Activated CD8-positive, alpha-beta T cell treated with anti-CD3 and anti-CD28 coated beads, Interleukin-2, amount 10 ng/mL, durations not matched to agents 7 days and 5 days (primary cell): ENCODE results near the gene TFIP11. TPM values are rescaled to one million over a fixed set of nuclear protein-coding genes. Genes with fewer than 3 reads are reported as not detected.
A peak's percentile ranks its signal among the peaks of the same experiment; 100 is the strongest.

Experiments
- ATAC-seq: fragments of 150-1000 bp; cut with Tn5 transposase; one replicate; pipeline ENCODE4 v1.10.0; 2021; ENCODE audit warnings: moderate library complexity
- CTCF ChIA-PET: fragments of 350-600 bp; sonication (Branson Sonifier 250); formaldehyde crosslinking; loops from one replicate; lab custom pipeline; 2021; ENCODE audit warnings: antibody characterized with exemption; lab: Charles Lee
- POLR2A ChIA-PET: fragments of 350-600 bp; sonication (Branson Sonifier 250); formaldehyde crosslinking; loops from one replicate; lab custom pipeline; 2021; ENCODE audit warnings: antibody characterized with exemption; lab: Charles Lee
- DNase-seq: peaks from one replicate; pipeline ENCODE4 v3.0.0-alpha.2; 2020
- H3K27ac Mint-ChIP-seq: one replicate; pipeline ENCODE4 v1.8.0; 2021; ENCODE audit warnings: mild to moderate bottlenecking, mixed read lengths
- H3K27me3 Mint-ChIP-seq: one replicate; pipeline ENCODE4 v1.8.0; 2021; ENCODE audit warnings: low read depth, mixed read lengths
- H3K36me3 Mint-ChIP-seq: one replicate; pipeline ENCODE4 v1.8.0; 2021; ENCODE audit warnings: low read depth, mixed read lengths
- H3K4me1 Mint-ChIP-seq: one replicate; pipeline ENCODE4 v1.8.0; 2021; ENCODE audit warnings: low read depth, mixed read lengths
- H3K4me3 Mint-ChIP-seq: one replicate; pipeline ENCODE4 v1.8.0; 2021; ENCODE audit warnings: mild to moderate bottlenecking, mixed read lengths
- H3K9me3 Mint-ChIP-seq: one replicate; pipeline ENCODE4 v1.8.0; 2022; ENCODE audit warnings: mixed read lengths; ENCODE audit not compliant: insufficient read depth
- total RNA-seq, 2 experiments: library from RNA; stranded (reverse); gene quantifications; one replicate each; pipeline ENCODE4 v1.2.3, GENCODE V29; 2021

Gene TFIP11
- total RNA-seq, 2 experiments from 2014 or later: 56.2 to 57.7 TPM

DNA sequence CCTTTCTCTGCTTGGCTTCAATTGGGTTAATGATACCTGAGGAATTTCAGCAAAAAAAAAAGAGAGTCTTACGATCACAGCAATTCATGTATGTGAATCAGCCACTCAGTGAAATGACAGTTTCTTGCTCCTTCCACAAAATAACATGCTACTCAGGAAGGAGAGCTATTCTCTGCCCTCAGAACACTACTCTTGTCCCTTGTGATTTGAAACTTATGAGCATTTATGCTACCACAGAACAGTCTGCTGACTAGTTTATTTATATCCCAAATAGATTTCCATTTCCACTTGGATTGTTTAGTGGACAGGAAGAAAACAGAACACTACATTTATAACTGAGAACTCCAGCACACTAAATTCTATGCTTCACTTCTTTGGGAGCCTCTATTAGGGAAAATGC, 8.5 kb downstream of the TFIP11 start:
- POLR2A ChIA-PET: interaction anchor here (0.7 to 3.3 kb wide), 12 partner anchors 10 to 295 kb away, joined by 3 to 21 read pairs (median 4); partner anchors contain the start of genes HPS4 and SRRD
- H3K27me3 Mint-ChIP-seq: no peaks in the 10 kb centered on the region
- CTCF ChIA-PET: interaction anchor here (0.6 to 4.6 kb wide), 45 partner anchors 10 to 542 kb away, joined by 3 to 76 read pairs (median 5); partner anchors contain the start of genes HPS4, MIAT, SRRD and TFIP11
- peaks cover 37% of the 10 kb centered on the region for H3K4me1 Mint-ChIP-seq
- H3K36me3 Mint-ChIP-seq: peaks cover 69% of the 10 kb centered on the region
- peak overlapping the region; percentile 93 for H3K27ac Mint-ChIP-seq
- no peak for ATAC-seq
- DNase-seq: no peak
- peak overlapping the region; percentile 70 for H3K4me3 Mint-ChIP-seq
- no peaks in the 10 kb centered on the region for H3K9me3 Mint-ChIP-seq

DNA sequence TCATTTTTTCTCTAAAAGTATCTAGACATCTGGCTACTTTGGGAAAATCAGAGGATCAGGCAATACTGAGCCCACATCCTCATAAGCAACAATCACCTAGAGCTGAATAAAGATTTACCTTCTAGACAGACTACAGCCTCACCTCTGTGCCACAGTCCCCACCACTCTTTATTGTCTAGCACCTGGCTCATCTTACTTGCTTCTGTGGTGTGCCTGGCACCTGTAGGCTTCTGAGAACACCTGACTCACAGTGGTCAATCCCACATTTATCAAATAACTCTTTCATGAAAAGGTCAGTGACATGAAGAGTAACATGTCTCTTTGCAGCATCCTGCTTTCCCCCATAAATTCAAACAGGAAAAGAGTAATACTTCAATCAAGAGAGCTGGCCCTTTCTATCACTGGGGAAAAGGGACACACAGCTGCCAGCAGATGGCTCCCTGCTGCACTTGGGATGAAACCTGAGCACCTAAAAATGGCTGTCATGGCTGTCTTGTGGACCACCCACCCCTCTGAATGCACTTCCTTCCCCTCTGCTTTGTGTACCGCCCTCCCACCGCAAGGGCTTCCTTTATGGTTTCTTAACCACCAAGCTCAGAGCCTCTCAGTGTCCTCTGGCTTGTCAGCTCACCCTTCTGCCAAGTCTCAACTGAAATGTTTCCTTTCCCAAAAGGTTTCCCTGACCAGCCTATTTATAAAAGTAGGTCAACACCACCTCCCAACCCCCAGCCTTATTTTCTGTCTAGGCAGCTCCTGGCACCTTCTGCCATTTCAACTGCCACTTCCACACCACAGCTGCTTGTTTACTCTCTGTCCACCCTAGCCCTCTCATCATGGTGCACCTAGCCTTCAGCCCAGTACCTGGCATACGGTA, 9.3 kb downstream of the TFIP11 start:
- peaks cover 69% of the 10 kb centered on the region for H3K36me3 Mint-ChIP-seq
- H3K27me3 Mint-ChIP-seq: no peaks in the 10 kb centered on the region
- DNase-seq: peak; percentile 94
- peak overlapping the region; percentile 70 for H3K4me3 Mint-ChIP-seq
- H3K4me1 Mint-ChIP-seq: peaks cover 37% of the 10 kb centered on the region
- CTCF ChIA-PET: interaction anchor here (0.6 to 4.6 kb wide), 51 partner anchors 10 to 209 kb away, joined by 3 to 76 read pairs (median 4); partner anchors contain the start of genes HPS4, MIAT, SRRD and TFIP11
- H3K27ac Mint-ChIP-seq: peak overlapping the region; percentile 93
- POLR2A ChIA-PET: interaction anchor here (0.7 to 3.3 kb wide), 13 partner anchors 9 to 171 kb away, joined by 3 to 21 read pairs (median 6); partner anchors contain the start of genes HPS4, SRRD and TFIP11
- ATAC-seq: peak; percentile 93
- H3K9me3 Mint-ChIP-seq: no peaks in the 10 kb centered on the region

DNA sequence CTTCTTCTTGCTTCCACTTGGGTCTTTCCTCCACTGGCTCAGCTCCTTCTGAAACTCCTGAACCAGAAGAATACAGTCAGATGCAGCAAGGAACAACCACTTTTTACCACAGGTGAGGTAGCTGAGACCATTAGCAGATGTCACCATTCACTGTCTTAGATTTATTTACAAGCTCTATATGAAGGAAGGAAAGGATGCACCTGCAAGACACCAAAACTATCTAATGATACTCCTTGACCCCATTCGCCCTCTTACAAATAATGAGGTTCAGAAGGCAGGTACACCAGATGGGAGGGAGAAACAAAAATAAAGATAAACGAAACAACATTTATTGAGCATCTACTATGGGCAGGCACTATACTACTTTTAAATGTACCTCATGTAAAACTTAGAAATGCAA, 10.3 kb downstream of the TFIP11 start:
- peak overlapping the region; percentile 60 for H3K27ac Mint-ChIP-seq
- no peaks in the 10 kb centered on the region for H3K27me3 Mint-ChIP-seq
- peaks cover 74% of the 10 kb centered on the region for H3K36me3 Mint-ChIP-seq
- ChIA-PET CTCF (interaction anchor here (1.1 to 4.6 kb wide), 18 partner anchors 9 to 172 kb away, joined by 3 to 76 read pairs (median 13); partner anchors contain the start of genes HPS4 and SRRD), POLR2A (interaction anchor here (2.0 to 3.3 kb wide), 2 partner anchors 10 to 18 kb away, joined by 9 to 21 read pairs; partner anchors contain the start of genes HPS4, SRRD and TFIP11)
- no peak overlapping the region for H3K4me3 Mint-ChIP-seq
- DNase-seq (no peak), ATAC-seq (no peak)
- H3K9me3 Mint-ChIP-seq: no peaks in the 10 kb centered on the region
- peaks cover 37% of the 10 kb centered on the region for H3K4me1 Mint-ChIP-seq

DNA sequence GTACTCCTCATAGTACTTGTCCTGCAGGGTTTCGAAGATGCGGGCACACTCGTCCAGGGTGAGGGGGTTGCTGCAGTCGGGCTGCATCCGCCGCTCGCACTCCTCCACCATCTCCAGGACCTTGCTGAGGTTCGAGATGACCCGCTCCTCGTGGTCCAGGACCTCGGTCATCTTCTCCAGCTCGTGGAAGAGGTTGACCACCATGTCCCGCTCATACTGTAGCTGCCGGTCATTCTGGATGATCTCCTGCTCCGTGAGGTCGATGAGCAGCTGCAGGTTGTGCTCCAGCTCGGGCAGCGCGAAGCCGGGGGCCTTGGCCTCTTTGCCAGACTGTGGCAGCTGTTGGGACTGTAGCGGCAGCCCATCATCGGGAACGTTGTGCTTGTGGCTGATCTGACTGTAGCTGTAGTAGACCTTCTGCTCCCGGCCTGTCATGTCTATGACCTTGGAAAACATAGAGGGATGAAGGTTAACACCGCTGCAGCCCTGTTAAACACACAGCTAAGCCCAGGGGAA, 13.0 kb downstream of the TFIP11 start:
- DNase-seq: no peak
- H3K9me3 Mint-ChIP-seq: no peaks in the 10 kb centered on the region
- H3K27me3 Mint-ChIP-seq: no peaks in the 10 kb centered on the region
- peaks cover 70% of the 10 kb centered on the region for H3K36me3 Mint-ChIP-seq
- ChIA-PET POLR2A (interaction anchor here (0.6 to 1.0 kb wide), 2 partner anchors 13 to 1080 kb away, joined by 3 read pairs; no protein-coding TSS in a partner anchor), CTCF (no interaction called here)
- no peak for ATAC-seq
- no peak overlapping the region for H3K4me3 Mint-ChIP-seq
- no peak overlapping the region for H3K27ac Mint-ChIP-seq
- H3K4me1 Mint-ChIP-seq: peaks cover 30% of the 10 kb centered on the region

DNA sequence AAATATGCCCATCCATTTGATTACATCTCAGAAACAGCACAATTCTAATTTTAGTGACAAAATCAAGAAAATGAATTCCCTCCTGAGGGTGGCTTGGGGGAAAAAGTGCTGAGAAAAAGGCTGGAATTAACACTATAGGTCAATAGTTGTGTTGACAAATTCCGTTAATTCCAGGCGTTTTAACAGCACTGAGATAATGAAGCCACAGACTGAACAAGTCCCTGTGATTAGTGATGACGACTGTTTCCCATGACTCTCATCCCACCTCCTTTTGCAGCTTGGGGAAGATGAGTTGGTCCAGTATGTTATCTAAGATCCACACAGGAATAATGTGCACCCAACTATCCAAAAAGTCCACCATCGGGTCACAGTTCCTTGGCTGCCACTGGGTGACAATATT, 15.8 kb downstream of the TFIP11 start:
- DNase-seq (no peak), ATAC-seq (no peak)
- Mint-ChIP-seq H3K36me3 (peaks cover 66% of the 10 kb centered on the region), H3K4me3 (no peak overlapping the region), H3K9me3 (no peaks in the 10 kb centered on the region), H3K4me1 (peaks cover 16% of the 10 kb centered on the region), H3K27me3 (no peaks in the 10 kb centered on the region), H3K27ac (no peak overlapping the region)
- POLR2A ChIA-PET: interaction anchor here (1.4 kb wide), 1 partner anchor 13 kb away, joined by 3 read pairs; the partner anchor contains the start of genes HPS4 and SRRD
- CTCF ChIA-PET: no interaction called here

DNA sequence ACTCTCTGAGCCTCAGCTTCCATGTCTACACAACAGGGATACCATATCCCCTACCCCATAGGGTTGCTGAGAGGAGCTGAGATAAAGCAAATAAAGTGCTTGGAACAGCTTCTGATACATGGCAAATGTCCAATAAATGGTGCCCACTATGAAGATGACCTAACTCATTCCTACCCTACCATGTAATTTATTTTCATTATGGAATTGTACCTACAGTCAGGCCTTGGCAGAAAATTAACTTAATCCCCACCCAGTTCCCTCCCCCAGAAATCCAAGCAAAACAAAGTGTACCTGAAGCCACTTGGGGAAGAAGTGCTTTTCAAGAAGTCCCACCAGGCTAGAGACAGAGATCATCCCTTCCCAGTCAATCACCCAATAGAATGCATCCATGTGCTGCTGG, 17.8 kb downstream of the TFIP11 start:
- H3K9me3 Mint-ChIP-seq: no peaks in the 10 kb centered on the region
- H3K27ac Mint-ChIP-seq: peak overlapping the region; percentile 75
- no peaks in the 10 kb centered on the region for H3K27me3 Mint-ChIP-seq
- H3K36me3 Mint-ChIP-seq: peaks cover 68% of the 10 kb centered on the region
- no peak overlapping the region for H3K4me3 Mint-ChIP-seq
- peaks cover 14% of the 10 kb centered on the region for H3K4me1 Mint-ChIP-seq
- ChIA-PET POLR2A (interaction anchor here (0.6 to 2.9 kb wide), 3 partner anchors 9 to 41 kb away, joined by 3 to 12 read pairs (median 3); partner anchors contain the start of gene TFIP11), CTCF (interaction anchor here (1.0 to 4.5 kb wide), 3 partner anchors 9 to 18 kb away, joined by 3 to 40 read pairs (median 4); partner anchors contain the start of gene TFIP11)
- ATAC-seq (no peak), DNase-seq (no peak)

DNA sequence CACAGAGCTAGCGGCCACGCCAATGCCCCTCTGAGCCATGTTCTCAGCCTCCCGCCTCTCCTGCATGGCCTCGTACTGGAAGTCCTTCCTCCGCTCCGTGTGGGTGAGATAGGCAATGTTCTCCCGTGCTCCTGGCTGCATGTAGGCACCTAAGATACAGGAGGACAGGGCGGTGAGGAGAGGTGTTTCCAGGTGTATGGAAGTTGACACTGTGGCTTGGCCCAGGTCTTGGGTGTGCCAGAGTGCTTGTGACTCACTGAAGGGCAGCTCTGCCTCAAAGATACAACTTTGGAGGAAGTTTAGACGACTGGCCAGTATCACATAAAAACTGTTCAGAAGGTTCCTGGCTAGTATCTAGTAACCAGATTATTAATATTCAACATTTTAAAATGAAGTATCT, 20.1 kb downstream of the TFIP11 start:
- peaks cover 70% of the 10 kb centered on the region for H3K36me3 Mint-ChIP-seq
- no peaks in the 10 kb centered on the region for H3K9me3 Mint-ChIP-seq
- no peak for ATAC-seq
- ChIA-PET CTCF (interaction anchor here (1.3 to 4.5 kb wide), 3 partner anchors 9 to 182 kb away, joined by 4 to 40 read pairs (median 4); partner anchors contain the start of genes HPS4 and SRRD), POLR2A (interaction anchor here (2.4 to 2.9 kb wide), 2 partner anchors 9 to 11 kb away, joined by 12 to 13 read pairs; partner anchors contain the start of genes HPS4 and SRRD)
- H3K4me1 Mint-ChIP-seq: peaks cover 17% of the 10 kb centered on the region
- no peak for DNase-seq
- H3K4me3 Mint-ChIP-seq: no peak overlapping the region
- H3K27ac Mint-ChIP-seq: no peak overlapping the region
- no peaks in the 10 kb centered on the region for H3K27me3 Mint-ChIP-seq

DNA sequence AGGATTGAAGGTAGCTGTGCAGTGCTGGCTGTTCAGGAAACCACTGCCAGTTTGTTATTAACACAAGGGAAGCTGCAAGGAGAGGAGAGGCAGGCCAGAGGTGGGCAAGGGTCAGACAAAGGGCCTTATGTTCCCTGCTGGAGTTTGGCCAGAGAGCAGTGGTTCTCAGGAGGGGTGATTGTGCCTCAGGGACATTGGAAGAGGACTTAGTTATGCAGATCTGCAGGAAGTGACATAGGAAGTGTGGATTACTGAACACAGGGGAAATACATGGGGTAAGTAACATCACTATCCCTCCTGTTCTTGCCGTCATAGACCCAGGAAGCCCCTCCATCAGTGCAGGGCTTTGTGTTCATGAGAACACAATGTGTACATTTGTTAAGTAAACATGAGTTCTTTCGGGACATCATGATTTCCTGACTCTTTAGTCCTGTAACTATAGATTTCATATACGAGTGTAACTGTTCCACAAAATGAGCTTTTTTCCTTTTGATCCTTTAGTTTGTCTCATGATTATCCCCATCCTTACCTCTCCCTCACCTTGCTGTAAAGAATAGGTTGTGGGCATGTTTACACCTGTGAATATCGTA, 22.7 kb downstream of the TFIP11 start:
- Mint-ChIP-seq H3K27ac (peak overlapping the region; percentile 60), H3K9me3 (no peaks in the 10 kb centered on the region), H3K4me3 (no peak overlapping the region), H3K36me3 (peaks cover 56% of the 10 kb centered on the region), H3K27me3 (no peaks in the 10 kb centered on the region), H3K4me1 (peaks cover 35% of the 10 kb centered on the region)
- ChIA-PET CTCF (interaction anchor here (0.6 to 1.4 kb wide), 3 partner anchors 13 to 1233 kb away, joined by 4 to 7 read pairs (median 4); no protein-coding TSS in a partner anchor), POLR2A (interaction anchor here (1.0 kb wide), 1 partner anchor 15 kb away, joined by 4 read pairs; no protein-coding TSS in a partner anchor)
- ATAC-seq (no peak), DNase-seq (no peak)

DNA sequence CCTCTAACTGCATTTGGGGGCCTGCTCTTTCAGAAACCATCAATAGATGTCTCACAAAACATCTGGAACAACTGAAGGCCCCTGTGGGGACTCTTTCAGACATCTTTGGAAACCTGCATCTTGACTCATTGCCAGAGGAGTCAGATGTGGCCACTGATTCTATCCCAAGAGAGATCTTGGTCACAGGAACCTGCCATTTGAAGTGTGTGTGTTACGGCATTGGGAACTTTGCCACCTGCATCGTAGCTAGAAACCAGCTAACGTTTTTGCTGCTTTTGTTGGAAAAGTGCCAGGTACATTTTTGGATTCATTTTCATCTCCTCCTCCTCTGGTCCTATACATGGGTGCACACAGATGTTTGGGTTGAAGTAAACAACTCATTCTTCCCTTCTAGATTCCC, 24.3 kb downstream of the TFIP11 start:
- Mint-ChIP-seq H3K4me3 (no peak overlapping the region), H3K27me3 (no peaks in the 10 kb centered on the region), H3K27ac (peak overlapping the region; percentile 66), H3K36me3 (peaks cover 42% of the 10 kb centered on the region), H3K9me3 (no peaks in the 10 kb centered on the region), H3K4me1 (peaks cover 29% of the 10 kb centered on the region)
- CTCF ChIA-PET: interaction anchor here (1.7 kb wide), 1 partner anchor 177 kb away, joined by 4 read pairs; no protein-coding TSS in a partner anchor
- POLR2A ChIA-PET: no interaction called here
- no peak for ATAC-seq
- DNase-seq: no peak

DNA sequence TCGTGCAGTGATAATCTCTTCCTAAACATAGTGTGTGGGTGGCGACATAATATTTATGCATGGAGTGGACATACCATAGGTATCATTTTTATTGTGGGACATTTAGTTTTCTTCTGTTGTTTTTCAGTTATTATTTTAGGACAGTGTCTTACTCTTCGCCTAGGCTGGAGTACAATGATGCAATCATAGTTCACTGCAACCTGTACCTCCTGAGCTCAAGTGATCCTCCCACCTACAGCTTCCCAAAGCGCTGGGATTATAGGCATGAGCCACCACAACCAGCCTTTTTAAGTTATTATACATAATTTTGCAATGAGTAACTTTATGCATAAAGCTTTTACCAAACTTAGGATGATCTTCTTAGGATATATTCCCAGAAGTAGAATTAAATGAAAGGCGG, 25.9 kb downstream of the TFIP11 start:
- Mint-ChIP-seq H3K9me3 (no peaks in the 10 kb centered on the region), H3K27me3 (no peaks in the 10 kb centered on the region), H3K27ac (no peak overlapping the region), H3K36me3 (peaks cover 37% of the 10 kb centered on the region), H3K4me3 (no peak overlapping the region), H3K4me1 (peaks cover 45% of the 10 kb centered on the region)
- ChIA-PET CTCF (interaction anchor here (1.3 to 1.5 kb wide), 2 partner anchors 17 to 188 kb away, joined by 4 to 5 read pairs; no protein-coding TSS in a partner anchor), POLR2A (interaction anchor here (0.9 kb wide), 1 partner anchor 91 kb away, joined by 3 read pairs; no protein-coding TSS in a partner anchor)
- DNase-seq (no peak), ATAC-seq (no peak)
